Mucosa of descending colon (tissue), 3 donors: ENCODE data around the gene CHKB. TPM values are rescaled to one million over a fixed set of nuclear protein-coding genes. Genes with fewer than 3 reads are reported as not detected.

Source experiments
- ATAC-seq: fragments of 200-7000 bp; cut with Tn5 transposase; one replicate; pipeline ENCODE4 v1.9.1; 2020; ENCODE audit warnings: mild to moderate bottlenecking, moderate library complexity
- DNase-seq, 3 donors: peaks; one replicate each; pipeline ENCODE4 v3.0.0-alpha.2; 2020
- H3K36me3 ChIP-seq: fragments of 200-600 bp; one replicate; pipeline ENCODE4 v1.8.0; 2021; ENCODE audit warnings: low read depth, mild to moderate bottlenecking
- H3K4me1 ChIP-seq: fragments of 200-600 bp; one replicate; pipeline ENCODE4 v1.8.0; 2021; ENCODE audit warnings: low read depth, mild to moderate bottlenecking
- H3K4me3 ChIP-seq: fragments of 200-600 bp; one replicate; pipeline ENCODE4 v1.8.0; 2021; ENCODE audit warnings: mild to moderate bottlenecking
- H3K9me3 ChIP-seq: fragments of 200-600 bp; one replicate; pipeline ENCODE4 v1.8.0; 2021; ENCODE audit warnings: mild to moderate bottlenecking
- intact Hi-C, 2 donors: fragments of 100-400 bp; cut with DNase I in 1 of 2; cut with micrococcal nuclease in 1 of 2; formaldehyde crosslinking; loops; one replicate each; pipeline versions ENCODE4 v1.11.0 to v1.11.1; 2022; cut with DNase I, micrococcal nuclease
- total RNA-seq, 3 donors: library from RNA; stranded (reverse); fragmentation: NEBNext Ultra II Directional in 2 of 3; extraction: Animal tissue kit (Norgen Biotek cat#: 25700) in 2 of 3; gene quantifications; one replicate each; pipeline versions ENCODE4 v1.2.1 to v1.2.4, GENCODE V29; 2021 to 2023
- TF ChIP-seq, protein P1 (sequence below): fragments of 200-600 bp; IDR thresholded peaks from one replicate; pipeline ENCODE4 v1.8.0; 2022; ENCODE audit warnings: antibody characterized with exemption, mild to moderate bottlenecking
- donor health status: DM: no; HTN: no; CAD: no; lungs with moderate emphysema.
- donor health status: DM: no; HTN: no; CAD: no.
- donor health status: DM: no; HTN: yes; CAD: no.

CHKB gene
- total RNA-seq, 3 donors from 2014 or later: 79.9 to 95.0 (median 80.9) TPM

DNA sequence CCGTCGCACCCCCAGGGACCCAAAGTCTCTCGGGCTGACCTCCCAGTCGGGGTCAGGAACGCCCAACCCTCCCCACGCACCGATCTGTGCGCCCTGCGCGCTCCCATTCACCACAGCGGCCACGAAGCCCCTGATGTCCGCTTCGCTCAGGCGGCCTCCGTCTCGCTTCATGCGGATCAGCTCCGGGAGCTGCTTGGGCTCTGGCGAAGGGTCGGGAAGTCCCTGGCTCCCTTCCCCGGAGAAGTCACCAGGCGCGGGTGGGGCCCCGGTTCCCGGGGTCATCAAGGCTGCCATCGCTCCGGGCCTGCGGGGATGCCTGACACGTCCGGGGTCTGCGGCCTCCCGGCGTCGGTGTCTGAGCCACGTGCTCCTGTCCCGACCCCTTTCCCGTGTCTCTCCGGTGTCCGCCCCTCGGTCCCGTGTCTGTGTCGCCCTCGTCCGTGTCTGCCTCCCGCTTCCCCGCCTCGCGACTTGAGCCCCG, 53.2 kb downstream of the CHKB start:
- peaks cover 37% of the 10 kb centered on the region for H3K4me1 ChIP-seq
- peak overlapping the region; percentile 36 for H3K4me3 ChIP-seq
- no peaks in the 10 kb centered on the region for H3K36me3 ChIP-seq
- DNase-seq (no peak), ATAC-seq (no peak)
- intact Hi-C loops: loop anchor here in 1 of 2 donors (5.0 kb wide), 1 partner anchor 93 kb away; no protein-coding TSS in a partner anchor
- TF ChIP-seq, protein P1, sequence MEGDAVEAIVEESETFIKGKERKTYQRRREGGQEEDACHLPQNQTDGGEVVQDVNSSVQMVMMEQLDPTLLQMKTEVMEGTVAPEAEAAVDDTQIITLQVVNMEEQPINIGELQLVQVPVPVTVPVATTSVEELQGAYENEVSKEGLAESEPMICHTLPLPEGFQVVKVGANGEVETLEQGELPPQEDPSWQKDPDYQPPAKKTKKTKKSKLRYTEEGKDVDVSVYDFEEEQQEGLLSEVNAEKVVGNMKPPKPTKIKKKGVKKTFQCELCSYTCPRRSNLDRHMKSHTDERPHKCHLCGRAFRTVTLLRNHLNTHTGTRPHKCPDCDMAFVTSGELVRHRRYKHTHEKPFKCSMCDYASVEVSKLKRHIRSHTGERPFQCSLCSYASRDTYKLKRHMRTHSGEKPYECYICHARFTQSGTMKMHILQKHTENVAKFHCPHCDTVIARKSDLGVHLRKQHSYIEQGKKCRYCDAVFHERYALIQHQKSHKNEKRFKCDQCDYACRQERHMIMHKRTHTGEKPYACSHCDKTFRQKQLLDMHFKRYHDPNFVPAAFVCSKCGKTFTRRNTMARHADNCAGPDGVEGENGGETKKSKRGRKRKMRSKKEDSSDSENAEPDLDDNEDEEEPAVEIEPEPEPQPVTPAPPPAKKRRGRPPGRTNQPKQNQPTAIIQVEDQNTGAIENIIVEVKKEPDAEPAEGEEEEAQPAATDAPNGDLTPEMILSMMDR: no peak
- H3K9me3 ChIP-seq: no peaks in the 10 kb centered on the region

Other genes starting within 250 kb of the CHKB start
- gene PPP6R2, start 239.5 kb downstream of the CHKB start, total RNA-seq: 10 to 100 TPM; 54.3 to 61.7 (median 58.8) TPM
- gene SBF1, start 107.8 kb downstream of the CHKB start, total RNA-seq: 10 to 100 TPM; 76.1 to 91.9 (median 84.3) TPM
- gene ADM2, start 101.3 kb downstream of the CHKB start, total RNA-seq: 1 to 10 TPM in 2 of 3 donors, under 1 TPM in 1; 0.95 to 3.9 (median 1.4) TPM
- not detected for gene MIOX, start 96.0 kb downstream of the CHKB start, total RNA-seq
- 10 to 100 TPM; 57.8 to 66.4 (median 60.7) TPM for gene LMF2, start 75.1 kb downstream of the CHKB start, total RNA-seq
- gene NCAPH2, start 74.6 kb downstream of the CHKB start, total RNA-seq: 10 to 100 TPM; 32.1 to 41.2 (median 34.0) TPM
- gene SCO2, start 57.3 kb downstream of the CHKB start, total RNA-seq: 10 to 100 TPM in 1 of 3 donors, 1 to 10 TPM in 1, not detected in 1; 5.4 to 14.6 TPM
- gene TYMP, start 52.8 kb downstream of the CHKB start, total RNA-seq: 10 to 100 TPM; 27.7 to 88.7 (median 34.8) TPM
- gene KLHDC7B, start 37.0 kb downstream of the CHKB start, total RNA-seq: 1 to 10 TPM in 1 of 3 donors, under 1 TPM in 1, not detected in 1; 0.55 to 1.7 TPM
- not detected for gene SYCE3, start 19.9 kb downstream of the CHKB start, total RNA-seq
- 10 to 100 TPM; 24.5 to 51.6 (median 29.9) TPM for gene CPT1B, start 4.4 kb downstream of the CHKB start, total RNA-seq
- 1 to 10 TPM in 1 of 3 donors, under 1 TPM in 2; 0.63 to 4.2 (median 0.64) TPM for gene MAPK8IP2, start 17.9 kb upstream of the CHKB start, total RNA-seq
- 10 to 100 TPM; 64.6 to 87.9 (median 82.2) TPM for gene ARSA, start 45.3 kb upstream of the CHKB start, total RNA-seq
- 10 to 100 TPM in 1 of 3 donors, 1 to 10 TPM in 2; 3.9 to 14.2 (median 7.1) TPM for gene SHANK3, start 90.0 kb upstream of the CHKB start, total RNA-seq
- 1 to 10 TPM in 1 of 3 donors, under 1 TPM in 2; 0.41 to 1.4 (median 0.43) TPM for gene ACR, start 155.4 kb upstream of the CHKB start, total RNA-seq
- 10 to 100 TPM; 24.8 to 39.5 (median 38.4) TPM for gene RABL2B, start 200.8 kb upstream of the CHKB start, total RNA-seq